ENCODE measurements around the gene OPTN.

DNA sequence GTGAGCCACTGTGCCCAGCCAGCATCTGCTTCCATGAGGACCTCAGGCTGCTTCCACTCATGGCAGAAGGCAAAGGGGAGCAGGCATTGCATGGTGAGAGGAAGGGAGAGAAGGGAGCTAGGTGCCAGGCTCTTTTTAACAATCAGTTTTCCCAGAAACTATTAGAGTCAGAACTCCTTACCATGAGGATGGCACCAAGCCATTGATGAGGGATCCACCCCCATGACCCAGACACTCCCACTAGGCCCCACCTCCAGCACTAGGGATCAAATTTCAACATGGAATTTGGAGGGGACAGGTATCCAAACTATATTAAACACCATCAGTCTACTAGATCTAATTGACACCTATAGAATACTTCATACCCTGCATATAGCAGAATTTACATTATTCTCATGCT, 47.2 kb downstream of the OPTN start:
- TF ChIP-seq, protein P1, sequence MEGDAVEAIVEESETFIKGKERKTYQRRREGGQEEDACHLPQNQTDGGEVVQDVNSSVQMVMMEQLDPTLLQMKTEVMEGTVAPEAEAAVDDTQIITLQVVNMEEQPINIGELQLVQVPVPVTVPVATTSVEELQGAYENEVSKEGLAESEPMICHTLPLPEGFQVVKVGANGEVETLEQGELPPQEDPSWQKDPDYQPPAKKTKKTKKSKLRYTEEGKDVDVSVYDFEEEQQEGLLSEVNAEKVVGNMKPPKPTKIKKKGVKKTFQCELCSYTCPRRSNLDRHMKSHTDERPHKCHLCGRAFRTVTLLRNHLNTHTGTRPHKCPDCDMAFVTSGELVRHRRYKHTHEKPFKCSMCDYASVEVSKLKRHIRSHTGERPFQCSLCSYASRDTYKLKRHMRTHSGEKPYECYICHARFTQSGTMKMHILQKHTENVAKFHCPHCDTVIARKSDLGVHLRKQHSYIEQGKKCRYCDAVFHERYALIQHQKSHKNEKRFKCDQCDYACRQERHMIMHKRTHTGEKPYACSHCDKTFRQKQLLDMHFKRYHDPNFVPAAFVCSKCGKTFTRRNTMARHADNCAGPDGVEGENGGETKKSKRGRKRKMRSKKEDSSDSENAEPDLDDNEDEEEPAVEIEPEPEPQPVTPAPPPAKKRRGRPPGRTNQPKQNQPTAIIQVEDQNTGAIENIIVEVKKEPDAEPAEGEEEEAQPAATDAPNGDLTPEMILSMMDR (IDR thresholded peaks at IDR 0.05), result no peak
- no peak for TF ChIP-seq POLR2A (IDR thresholded peaks at IDR 0.05)
